HG03558 (cell line): ENCODE data around the gene KCND3.

ENCODE experiments used
- ATAC-seq: cut with Tn5 transposase; IDR thresholded peaks from one replicate; pipeline ENCODE4 v1.9.1; 2021; ENCODE audit warnings: moderate number of reproducible peaks; ENCODE audit not compliant: unreplicated experiment; ENCODE audit errors: extremely low read depth

KCND3 gene

DNA sequence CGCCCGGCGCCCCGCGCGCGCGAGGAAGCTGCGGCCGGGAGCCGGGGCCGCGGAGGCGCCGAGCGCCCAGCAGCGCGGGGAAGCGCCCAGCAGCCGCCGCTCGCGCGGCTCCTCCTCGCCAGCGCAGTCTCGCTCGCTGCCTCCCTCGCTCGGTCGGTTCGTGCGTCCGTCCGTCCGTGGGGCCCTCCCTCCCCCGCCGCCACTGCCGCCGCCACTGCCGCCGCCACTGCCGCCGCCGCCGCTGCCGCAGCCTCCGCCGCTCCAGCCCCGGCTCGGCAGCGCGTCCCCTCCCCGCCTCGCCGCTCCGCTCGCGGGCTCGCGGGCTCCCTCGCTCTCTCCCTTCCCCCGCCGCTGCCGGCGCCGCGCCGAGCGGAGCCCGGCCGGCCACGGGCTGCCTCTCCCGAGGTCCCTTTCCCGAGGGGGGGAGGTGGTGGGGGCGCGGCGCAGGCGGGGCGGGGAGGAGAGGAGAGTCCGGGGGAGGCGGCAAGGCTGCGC, at the start of gene KCND3:
KCND3 (minus strand) TSS at position 138 of the 495 bp plus-strand sequence.
- no peak for ATAC-seq

DNA sequence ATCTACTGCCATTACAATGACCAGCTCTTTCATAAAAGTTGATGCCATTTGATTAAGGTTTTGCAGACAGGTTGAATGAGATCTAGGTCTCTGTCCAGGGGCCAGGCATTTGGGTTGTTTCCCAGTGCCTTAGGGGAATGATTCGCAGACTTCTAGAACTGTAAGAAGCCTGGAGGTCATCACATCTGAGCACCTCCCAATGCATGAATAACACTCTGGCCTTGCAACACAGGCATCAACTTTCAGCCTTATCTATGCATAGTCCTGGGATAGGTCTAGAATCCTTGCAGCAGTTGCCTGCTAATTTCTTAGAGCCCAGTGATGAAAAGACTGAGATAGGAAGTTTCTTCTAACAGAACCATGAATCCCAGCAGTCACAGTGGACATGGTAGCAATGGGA, 44.8 kb upstream of the KCND3 start:
- ATAC-seq = no peak

DNA sequence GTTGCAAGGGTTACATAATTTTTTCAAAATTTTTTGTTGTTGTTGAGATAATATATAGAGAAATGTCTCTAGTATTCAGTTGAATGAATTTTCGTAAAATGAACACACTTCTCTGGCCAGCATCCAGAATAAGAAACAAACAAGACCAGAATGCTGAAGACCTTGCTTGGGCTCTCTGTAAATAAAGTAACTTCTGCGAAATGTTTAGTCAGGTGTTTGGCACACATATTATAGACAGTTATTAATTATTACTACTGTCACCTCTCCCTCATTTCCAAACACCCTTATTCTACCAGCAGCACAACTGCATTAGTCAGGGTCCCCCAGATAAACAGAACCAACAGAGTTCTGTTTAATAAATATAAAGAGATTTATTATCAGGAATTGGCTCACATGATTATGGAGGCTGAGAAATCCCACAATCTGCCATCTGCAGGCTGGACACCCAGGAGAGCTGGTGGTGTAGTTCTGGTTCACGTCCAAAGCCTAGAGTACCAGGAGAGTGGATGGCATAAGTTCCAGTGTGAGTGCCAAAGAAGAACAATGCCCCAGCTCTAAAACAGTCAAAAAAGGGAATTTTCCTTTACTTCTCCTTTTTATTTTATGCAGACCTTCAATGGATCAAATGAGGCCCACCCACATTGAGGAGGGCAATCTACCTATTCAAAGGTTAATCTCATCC, 44.1 kb upstream of the KCND3 start:
- no peak for ATAC-seq

DNA sequence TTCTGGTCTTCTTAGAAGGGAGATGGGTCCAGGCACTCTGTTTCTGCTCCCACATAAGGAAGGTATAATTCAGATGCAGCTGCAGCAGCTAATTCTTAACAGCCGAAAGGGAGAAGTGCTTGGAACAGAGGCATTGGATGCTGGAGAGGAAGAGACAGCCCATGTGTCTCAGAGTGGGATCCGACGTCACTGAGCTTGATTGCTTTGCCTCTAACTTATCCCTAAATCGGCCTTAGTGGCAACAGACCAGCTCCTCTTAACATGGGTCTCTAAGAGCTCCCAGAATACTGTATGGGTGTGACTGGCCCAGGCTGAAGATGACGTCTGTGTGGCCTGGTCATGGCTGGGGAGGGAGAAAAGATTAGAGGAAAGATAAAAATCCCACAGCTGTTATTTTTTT, 40.7 kb upstream of the KCND3 start:
- no peak for ATAC-seq

DNA sequence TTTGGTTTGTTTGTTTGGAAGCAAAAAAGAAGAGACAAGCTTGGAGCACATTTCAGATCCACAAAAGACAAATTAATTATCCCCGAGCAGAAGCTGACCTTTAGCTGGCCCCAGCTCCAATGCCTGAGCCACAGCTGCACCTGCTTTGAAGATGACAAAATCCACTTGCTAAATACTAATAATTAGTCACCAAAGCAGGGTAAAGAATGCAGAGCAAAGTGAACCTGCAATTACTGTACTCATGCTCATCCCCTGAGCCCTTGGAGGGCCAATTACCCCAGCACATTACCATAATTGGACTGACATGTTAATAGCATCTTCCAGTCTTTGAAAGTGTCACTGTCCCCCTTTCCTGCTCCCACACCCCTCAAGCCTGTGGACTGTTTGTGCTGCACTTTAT, 38.2 kb upstream of the KCND3 start:
- no peak for ATAC-seq

DNA sequence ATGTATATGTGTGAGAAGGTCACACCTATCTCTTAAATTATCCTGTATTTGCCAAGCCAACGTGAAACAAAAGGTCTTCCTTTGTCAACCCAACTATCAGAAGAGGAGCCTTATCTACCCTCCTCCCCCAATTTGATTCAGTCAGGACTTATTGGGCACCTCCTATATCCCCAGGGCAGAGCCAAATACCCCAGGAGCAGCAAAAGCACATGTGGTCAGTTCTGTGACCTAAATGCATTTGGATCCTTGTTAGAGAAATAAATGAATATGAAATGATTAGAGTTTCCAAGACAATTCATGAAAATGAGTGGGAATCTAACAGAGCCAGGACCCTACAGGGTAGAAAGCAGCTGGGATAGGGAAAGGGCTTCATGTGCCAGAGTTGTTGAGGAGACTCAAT, 37.0 kb upstream of the KCND3 start:
- no peak for ATAC-seq

DNA sequence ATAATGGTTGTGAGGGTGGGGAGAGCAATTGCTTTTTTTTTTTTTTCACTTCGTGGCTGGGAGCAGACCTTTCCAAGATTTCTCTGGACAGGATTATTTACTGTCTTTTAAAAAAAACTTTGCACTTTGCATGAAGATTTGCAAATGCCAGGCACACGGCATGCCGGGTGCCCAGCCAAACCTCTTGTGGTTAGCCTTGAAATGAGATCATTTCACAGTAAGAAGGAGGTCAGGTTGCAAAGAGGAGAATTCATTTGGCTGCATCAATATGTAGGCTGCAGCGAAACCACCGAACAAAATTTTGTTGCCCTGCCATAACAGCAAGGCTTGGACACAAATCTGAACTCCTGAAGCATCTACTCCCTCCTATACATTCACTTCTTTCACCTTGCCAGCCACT, 36.5 kb upstream of the KCND3 start:
- no peak for ATAC-seq

DNA sequence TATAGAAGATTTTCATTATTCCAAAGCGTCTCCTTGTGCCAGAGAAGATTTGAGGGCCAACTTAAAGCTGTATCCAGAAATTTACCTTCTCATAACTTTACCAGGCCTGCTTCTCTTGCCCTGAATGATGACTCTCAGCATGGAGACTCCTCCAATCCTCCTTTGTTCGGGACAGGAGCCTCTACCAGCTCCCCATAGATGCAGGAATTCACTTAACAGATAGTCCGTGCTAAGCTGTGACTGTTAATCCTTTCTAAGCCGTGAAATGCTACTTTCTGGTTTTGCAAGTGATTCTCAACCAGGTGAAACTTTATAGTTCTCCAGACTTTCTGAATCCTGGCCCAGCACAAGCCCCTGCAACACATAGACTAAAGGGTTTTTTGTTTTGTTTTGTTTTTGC, 31.8 kb upstream of the KCND3 start:
- no peak for ATAC-seq

DNA sequence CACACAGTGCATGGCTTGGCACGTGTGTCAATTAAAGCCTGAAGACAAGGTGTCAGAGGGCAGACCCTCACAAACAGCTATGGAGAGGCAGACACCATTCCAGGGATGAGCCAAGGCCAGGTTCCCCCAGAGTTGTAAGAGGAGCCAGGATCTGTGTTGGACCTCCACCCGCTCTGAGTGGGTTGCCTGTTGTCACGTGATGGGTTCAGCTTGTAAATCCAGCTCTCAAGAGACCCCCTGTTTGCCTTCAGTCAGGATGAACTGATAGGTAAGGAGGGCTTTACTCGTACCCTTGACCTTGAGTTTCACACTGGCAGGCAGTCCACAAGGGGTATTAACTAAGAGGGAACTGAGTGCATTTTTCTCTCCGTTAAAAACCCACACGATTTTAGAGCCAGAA, 27.7 kb upstream of the KCND3 start:
- no peak for ATAC-seq

DNA sequence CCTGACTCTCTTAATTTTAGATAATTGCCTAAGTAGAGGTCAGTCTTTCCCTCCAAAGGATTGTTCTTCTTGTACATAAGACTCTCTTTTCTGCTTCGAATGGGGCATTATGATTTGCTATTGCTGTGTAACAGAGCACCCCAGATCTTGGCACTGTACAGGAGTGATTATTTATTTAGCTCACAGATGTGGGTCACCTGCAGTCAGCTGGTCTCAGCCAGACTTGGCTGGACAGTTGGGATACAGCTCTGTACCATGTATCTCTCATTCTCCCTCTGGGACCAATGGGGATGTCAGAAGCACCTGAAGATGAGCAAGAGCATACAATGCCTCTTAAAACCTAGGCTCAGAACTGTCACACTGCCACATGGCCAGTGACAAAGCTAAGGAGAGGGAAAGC, 23.4 kb upstream of the KCND3 start:
- ATAC-seq = no peak

DNA sequence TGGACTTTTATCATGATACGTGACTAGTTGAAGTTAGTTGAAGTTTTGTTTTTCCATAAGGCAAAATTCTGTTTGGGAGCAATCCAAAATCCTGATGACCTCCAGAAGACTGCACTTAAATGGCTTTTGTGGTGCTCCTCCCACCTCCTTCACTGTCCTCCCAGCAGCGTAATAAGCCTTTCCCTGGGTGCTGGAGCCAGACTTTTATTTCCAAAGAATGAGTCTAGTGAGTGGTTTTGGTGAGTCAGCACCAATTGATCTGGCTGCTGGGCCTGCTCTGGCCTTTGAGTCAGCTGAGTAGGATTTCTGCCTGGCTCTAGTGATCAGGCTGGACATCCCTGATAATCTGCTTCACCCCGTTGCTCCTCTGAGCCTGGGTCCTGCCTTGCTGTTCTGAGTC, 21.7 kb upstream of the KCND3 start:
- ATAC-seq = no peak

DNA sequence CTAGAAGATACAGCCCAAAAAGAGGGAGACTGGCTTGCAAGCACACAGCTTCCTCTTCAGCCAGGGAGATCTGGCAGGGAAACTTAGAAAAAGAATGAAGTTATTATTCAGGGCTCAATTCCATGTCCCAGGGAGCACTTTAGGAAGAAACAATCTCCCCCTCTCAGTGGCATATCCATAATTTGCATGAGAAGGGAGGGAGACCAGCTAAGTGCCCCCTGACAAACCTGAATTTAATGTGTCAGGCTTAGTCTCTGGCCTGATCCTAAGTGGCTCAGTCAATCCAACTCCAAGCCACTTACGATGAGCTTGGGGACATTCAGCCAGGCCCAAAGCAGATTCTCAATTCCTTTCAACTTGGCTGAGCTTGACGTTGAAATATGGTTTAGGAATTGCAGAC, 17.7 kb upstream of the KCND3 start:
- ATAC-seq = no peak

DNA sequence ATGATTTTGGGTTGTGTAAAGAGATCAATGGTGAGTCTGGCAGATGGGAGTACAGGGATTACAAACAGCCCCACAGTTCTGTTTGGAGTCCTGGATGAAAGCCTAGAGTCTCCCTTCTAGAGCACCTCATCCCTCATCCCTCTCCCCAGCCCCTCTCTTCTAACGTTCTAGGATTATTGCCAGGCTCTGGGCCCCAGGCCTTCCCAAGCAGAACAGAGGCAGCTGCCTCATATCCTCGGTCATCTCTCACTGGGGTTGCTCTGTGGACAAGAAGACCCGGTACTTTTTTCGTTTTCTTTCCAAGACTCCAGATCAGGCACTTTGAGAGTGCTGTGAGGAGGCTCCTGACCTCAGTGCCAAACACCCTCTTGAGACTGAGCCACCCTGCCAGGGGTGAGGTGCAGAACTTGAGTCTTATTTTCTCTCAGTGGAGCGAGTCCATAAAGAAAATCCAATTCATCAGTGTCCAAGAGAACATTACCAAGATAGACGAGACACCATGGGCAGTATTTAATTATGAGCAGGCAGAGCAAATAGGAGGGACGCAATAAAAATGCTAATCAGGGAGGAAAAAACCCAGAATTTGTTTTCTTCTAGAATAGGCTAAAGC, 17.1 kb upstream of the KCND3 start:
- no peak for ATAC-seq

DNA sequence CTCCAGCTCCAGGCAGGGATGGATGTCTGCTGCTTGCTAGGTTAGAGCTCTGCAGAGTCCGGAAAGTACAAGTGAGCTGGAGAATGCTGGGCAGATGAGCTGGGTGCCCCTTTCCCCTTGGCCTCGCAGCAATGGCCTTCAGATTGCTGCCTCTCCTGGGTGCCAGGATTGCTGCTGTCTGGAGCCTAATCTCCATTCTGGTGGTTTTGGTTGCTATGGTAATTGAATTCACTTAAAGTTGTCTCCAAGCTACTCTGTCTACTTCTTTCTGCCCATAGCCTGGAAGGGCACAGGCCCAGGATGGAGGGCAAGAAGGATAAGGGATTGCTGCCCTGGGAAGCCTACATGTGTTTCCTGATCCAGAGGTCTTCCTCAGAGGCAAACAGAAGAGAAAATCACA, 14.6 kb upstream of the KCND3 start:
- no peak for ATAC-seq

DNA sequence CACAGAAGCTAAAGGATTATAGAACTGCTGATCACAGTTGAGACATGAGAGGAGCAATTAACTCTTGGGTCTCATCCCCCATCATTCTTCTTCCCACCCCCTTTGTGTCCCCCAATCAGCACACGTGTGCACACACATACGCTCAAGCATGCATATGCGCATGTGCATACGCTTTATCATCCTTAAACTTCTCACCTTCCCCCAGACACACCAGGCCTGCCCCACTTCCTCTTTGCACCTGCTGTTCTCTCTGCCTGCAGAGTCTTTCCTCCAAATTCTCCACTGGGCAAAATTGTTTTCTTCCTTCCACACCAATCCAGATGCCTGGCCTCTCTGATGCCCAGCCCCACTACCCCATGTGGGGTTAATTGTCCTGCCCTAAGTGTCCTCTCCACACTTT, 13.0 kb upstream of the KCND3 start:
- no peak for ATAC-seq

DNA sequence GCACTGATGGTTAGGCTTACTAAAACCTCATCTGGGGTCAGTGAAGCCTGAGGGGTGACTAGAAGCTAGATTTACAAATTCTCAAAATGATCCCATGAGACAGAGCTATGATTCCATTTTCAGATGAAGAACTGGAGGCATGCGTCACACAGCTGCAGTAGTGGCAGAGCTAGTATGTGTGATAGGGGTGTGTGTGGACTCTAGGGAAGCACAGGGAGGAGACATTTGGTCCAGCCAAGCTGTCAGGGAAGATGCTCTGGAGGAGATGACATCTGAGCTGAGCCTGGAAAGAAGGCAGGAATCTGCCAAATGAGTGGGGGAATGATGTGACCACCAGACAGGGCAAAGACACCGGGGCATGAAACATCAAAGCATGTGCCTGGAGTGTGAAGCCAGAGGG, 12.0 kb upstream of the KCND3 start:
- ATAC-seq = no peak

DNA sequence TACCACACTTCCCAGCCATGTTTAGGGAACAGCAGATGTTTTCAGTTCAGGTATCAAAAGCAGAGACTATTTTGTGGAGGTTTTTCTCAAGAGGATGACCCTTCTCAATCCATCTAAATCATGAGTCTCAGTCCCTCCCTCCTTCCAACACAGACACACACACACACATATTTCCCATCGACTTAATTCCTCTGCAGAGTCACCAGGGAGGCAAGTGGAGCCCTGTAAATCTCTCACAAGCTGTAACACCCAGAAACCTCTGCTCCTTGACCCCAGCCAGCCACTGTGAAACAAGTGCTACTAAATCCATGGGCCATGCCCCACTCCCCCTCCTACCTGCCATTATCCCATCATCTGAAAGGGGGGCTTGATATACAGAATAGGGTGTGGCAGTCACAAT, 10.6 kb upstream of the KCND3 start:
- ATAC-seq = no peak

DNA sequence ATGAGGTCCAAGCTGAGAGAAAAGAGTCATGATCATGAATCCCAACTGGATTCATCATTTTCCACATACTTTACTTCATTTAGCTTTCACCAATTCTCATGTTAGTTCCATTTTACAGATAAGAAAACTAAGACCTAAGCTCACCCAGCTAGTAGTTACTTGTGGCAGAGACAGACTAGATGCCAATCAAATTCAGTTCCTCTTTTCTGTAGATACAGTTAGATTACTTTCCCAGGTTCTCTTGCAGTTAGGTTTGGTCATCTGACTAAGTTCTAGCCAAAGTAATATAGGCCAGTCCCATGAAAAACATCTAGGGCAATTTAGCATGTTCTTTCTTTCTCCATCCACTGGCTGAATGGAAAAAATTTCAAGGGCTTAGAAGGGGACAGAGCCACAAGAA, 8.9 kb upstream of the KCND3 start:
- ATAC-seq = no peak

DNA sequence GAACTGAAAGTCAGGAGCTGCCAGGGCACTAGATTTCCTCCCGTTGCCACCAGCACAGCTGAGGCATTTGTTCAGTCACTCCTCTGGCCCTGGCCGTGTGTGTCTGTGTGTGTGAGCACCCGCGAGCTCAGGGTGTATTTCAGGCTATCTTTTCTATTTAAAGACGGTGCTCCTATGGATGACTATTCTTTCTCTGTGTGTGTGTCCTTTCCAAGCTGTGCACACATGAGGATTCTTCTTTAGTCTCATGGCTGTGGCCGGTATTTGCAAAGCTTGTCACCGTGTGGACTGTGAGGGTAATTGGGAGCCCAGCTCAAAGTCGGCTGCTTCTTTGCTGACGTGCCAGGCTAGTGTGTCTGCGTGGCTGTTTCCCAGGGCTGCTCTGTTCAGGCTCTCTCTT, 3.0 kb upstream of the KCND3 start:
- ATAC-seq = no peak

DNA sequence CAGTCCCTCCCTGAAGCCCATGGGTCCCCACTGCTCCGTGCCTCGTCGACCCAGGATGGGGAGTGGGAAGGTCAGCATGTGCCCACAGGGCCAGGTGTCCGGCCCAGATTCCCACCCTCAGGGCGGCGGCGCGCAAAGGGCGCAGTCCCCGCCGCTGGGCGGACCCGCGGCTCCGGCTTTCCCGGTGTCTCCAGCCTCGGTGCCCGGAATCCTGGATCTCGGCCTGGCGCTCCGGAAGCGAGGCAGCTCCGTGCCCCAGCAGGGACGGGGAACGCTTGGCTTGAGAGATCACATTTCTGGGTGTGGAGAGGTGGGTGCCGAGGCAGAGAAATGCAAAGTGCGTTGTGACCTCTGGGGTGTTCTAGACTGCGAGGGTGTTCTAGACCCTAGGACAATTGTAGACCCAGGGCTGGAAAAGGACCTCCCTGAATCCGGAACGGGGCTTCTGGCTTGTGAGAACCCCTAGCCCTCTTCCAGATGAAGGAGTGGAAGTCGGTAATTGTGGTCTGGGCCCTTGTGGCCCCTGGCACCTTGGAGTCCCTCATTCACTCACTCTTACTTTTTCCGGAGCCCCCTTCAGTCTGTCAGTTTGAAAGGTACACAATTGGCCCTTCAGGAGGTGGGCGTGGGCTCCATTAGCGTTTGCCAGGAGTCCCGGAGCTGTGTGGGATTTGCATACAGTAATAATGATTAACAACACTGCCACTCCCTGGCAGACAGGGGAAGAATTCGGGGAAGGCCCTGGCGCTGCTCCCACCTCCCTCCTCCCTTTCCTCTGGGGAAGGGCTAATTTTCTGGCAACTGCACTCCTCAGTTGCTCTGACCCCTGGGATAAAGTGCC, 1.6 kb upstream of the KCND3 start:
- ATAC-seq = no peak
